ENCODE data around the gene ARNT2. TPM values are rescaled to one million over a fixed set of nuclear protein-coding genes. Genes with fewer than 3 reads are reported as not detected.
A peak's percentile ranks its signal among the peaks of the same experiment; 100 is the strongest.
"Not testable (repeated sequence)": the region's sequence is repeated elsewhere in the genome, so short reads cannot be mapped to it uniquely, and the experiment has no call there.

Gene ARNT2
- total RNA-seq, 1 donor from 2014 or later = not detected

GRCh38 chr15:80390942-80391341 is 13.2 kb upstream of the ARNT2 start:
- H3K36me3 Mint-ChIP-seq (ENCODE audit: low read depth); H3K4me3 Mint-ChIP-seq (ENCODE audit: low read depth); H3K4me1 Mint-ChIP-seq (ENCODE audit: low read depth); H3K27ac Mint-ChIP-seq; intact Hi-C loops (cut with micrococcal nuclease); H3K9me3 Mint-ChIP-seq; DNase-seq (ENCODE audit: low spot score): not testable (repeated sequence)
- peaks cover 11% of the 10 kb centered on the region for H3K27me3 Mint-ChIP-seq (ENCODE audit: low read depth)

GRCh38 chr15:80395616-80396015 is 8.6 kb upstream of the ARNT2 start:
- intact Hi-C loops (cut with micrococcal nuclease) = no loop called here
- peaks cover 23% of the 10 kb centered on the region for H3K27me3 Mint-ChIP-seq (ENCODE audit: low read depth)
- no peak for DNase-seq (ENCODE audit: low spot score)

GRCh38 chr15:80396096-80396495 is 8.1 kb upstream of the ARNT2 start:
- H3K4me3 Mint-ChIP-seq (ENCODE audit: low read depth) = no peak overlapping the region
- H3K9me3 Mint-ChIP-seq = no peaks in the 10 kb centered on the region
- H3K27ac Mint-ChIP-seq = no peak overlapping the region
- intact Hi-C loops (cut with micrococcal nuclease) = no loop called here
- H3K4me1 Mint-ChIP-seq (ENCODE audit: low read depth) = no peaks in the 10 kb centered on the region
- H3K36me3 Mint-ChIP-seq (ENCODE audit: low read depth) = no peaks in the 10 kb centered on the region
- H3K27me3 Mint-ChIP-seq (ENCODE audit: low read depth) = peaks cover 23% of the 10 kb centered on the region
- no peak for DNase-seq (ENCODE audit: low spot score)

More at GRCh38 chr15:80395616-80396015, 8.6 kb upstream of the ARNT2 start:
- Mint-ChIP-seq H3K9me3 (no peaks in the 10 kb centered on the region), H3K4me3 (ENCODE audit: low read depth) (no peak overlapping the region), H3K36me3 (ENCODE audit: low read depth) (no peaks in the 10 kb centered on the region), H3K4me1 (ENCODE audit: low read depth) (no peaks in the 10 kb centered on the region), H3K27ac (no peak overlapping the region)

GRCh38 chr15:80399508-80399907 is 4.7 kb upstream of the ARNT2 start:
- H3K27me3 Mint-ChIP-seq (ENCODE audit: low read depth) = peaks cover 41% of the 10 kb centered on the region
- no peaks in the 10 kb centered on the region for H3K9me3 Mint-ChIP-seq

GRCh38 chr15:80401456-80401855 is 2.7 kb upstream of the ARNT2 start:
- DNase-seq (ENCODE audit: low spot score) = no peak
- H3K27ac Mint-ChIP-seq = no peak overlapping the region
- H3K27me3 Mint-ChIP-seq (ENCODE audit: low read depth) = peaks cover 50% of the 10 kb centered on the region
- H3K4me3 Mint-ChIP-seq (ENCODE audit: low read depth) = no peak overlapping the region
- peaks cover 3% of the 10 kb centered on the region for H3K4me1 Mint-ChIP-seq (ENCODE audit: low read depth)
- intact Hi-C loops (cut with micrococcal nuclease) = no loop called here
- H3K36me3 Mint-ChIP-seq (ENCODE audit: low read depth) = no peaks in the 10 kb centered on the region
- H3K9me3 Mint-ChIP-seq = no peaks in the 10 kb centered on the region

More at GRCh38 chr15:80399508-80399907, 4.7 kb upstream of the ARNT2 start:
- Mint-ChIP-seq H3K36me3 (ENCODE audit: low read depth) (no peaks in the 10 kb centered on the region), H3K4me1 (ENCODE audit: low read depth) (no peaks in the 10 kb centered on the region), H3K4me3 (ENCODE audit: low read depth) (no peak overlapping the region), H3K27ac (no peak overlapping the region)
- intact Hi-C loops (cut with micrococcal nuclease) = no loop called here
- DNase-seq (ENCODE audit: low spot score) = no peak

GRCh38 chr15:80402339-80402738 is 1.8 kb upstream of the ARNT2 start:
- Mint-ChIP-seq H3K36me3 (ENCODE audit: low read depth) (no peaks in the 10 kb centered on the region), H3K4me3 (ENCODE audit: low read depth) (no peak overlapping the region), H3K9me3 (no peaks in the 10 kb centered on the region), H3K27me3 (ENCODE audit: low read depth) (peaks cover 54% of the 10 kb centered on the region), H3K27ac (no peak overlapping the region), H3K4me1 (ENCODE audit: low read depth) (peaks cover 3% of the 10 kb centered on the region)
- intact Hi-C loops (cut with micrococcal nuclease) = no loop called here
- DNase-seq (ENCODE audit: low spot score) = no peak

GRCh38 chr15:80403712-80404056 is 498 bp upstream of the ARNT2 start:
- DNase-seq (ENCODE audit: low spot score) = no peak
- H3K9me3 Mint-ChIP-seq = no peaks in the 10 kb centered on the region
- peaks cover 62% of the 10 kb centered on the region for H3K27me3 Mint-ChIP-seq (ENCODE audit: low read depth)
- H3K4me3 Mint-ChIP-seq (ENCODE audit: low read depth) = no peak overlapping the region
- peaks cover 3% of the 10 kb centered on the region for H3K4me1 Mint-ChIP-seq (ENCODE audit: low read depth)
- H3K27ac Mint-ChIP-seq = no peak overlapping the region
- no peaks in the 10 kb centered on the region for H3K36me3 Mint-ChIP-seq (ENCODE audit: low read depth)
- intact Hi-C loops (cut with micrococcal nuclease) = no loop called here

- DNase-seq (ENCODE audit: low spot score) = no peak
Measured at GRCh38 chr15:80404761-80405553, 775 bp downstream of the ARNT2 start.

GRCh38 chr15:80405554-80405850 is 1.3 kb downstream of the ARNT2 start:
- Mint-ChIP-seq H3K27ac (no peak overlapping the region), H3K4me3 (ENCODE audit: low read depth) (no peak overlapping the region), H3K9me3 (no peaks in the 10 kb centered on the region), H3K36me3 (ENCODE audit: low read depth) (no peaks in the 10 kb centered on the region), H3K4me1 (ENCODE audit: low read depth) (peaks cover 3% of the 10 kb centered on the region), H3K27me3 (ENCODE audit: low read depth) (peaks cover 64% of the 10 kb centered on the region)
- intact Hi-C loops (cut with micrococcal nuclease) = no loop called here
- no peak for DNase-seq (ENCODE audit: low spot score)

More at GRCh38 chr15:80404761-80405553, 775 bp downstream of the ARNT2 start:
- Mint-ChIP-seq H3K27me3 (ENCODE audit: low read depth) (peaks cover 68% of the 10 kb centered on the region), H3K36me3 (ENCODE audit: low read depth) (no peaks in the 10 kb centered on the region), H3K4me1 (ENCODE audit: low read depth) (peaks cover 3% of the 10 kb centered on the region), H3K9me3 (no peaks in the 10 kb centered on the region), H3K4me3 (ENCODE audit: low read depth) (peak overlapping the region; percentile 17), H3K27ac (no peak overlapping the region)
- intact Hi-C loops (cut with micrococcal nuclease) = no loop called here

- no peak for DNase-seq (ENCODE audit: low spot score)
- Mint-ChIP-seq H3K9me3 (no peaks in the 10 kb centered on the region), H3K27ac (no peak overlapping the region), H3K27me3 (ENCODE audit: low read depth) (peaks cover 67% of the 10 kb centered on the region), H3K4me1 (ENCODE audit: low read depth) (peaks cover 3% of the 10 kb centered on the region), H3K36me3 (ENCODE audit: low read depth) (no peaks in the 10 kb centered on the region), H3K4me3 (ENCODE audit: low read depth) (no peak overlapping the region)
- intact Hi-C loops (cut with micrococcal nuclease) = no loop called here
Measured at GRCh38 chr15:80405970-80406369, 1.8 kb downstream of the ARNT2 start.

GRCh38 chr15:80411788-80412288 is 7.7 kb downstream of the ARNT2 start:
- no peaks in the 10 kb centered on the region for H3K9me3 Mint-ChIP-seq
- H3K4me1 Mint-ChIP-seq (ENCODE audit: low read depth) = no peaks in the 10 kb centered on the region

GRCh38 chr15:80414546-80415357 is 10.6 kb downstream of the ARNT2 start:
- Mint-ChIP-seq H3K4me1 (ENCODE audit: low read depth) (no peaks in the 10 kb centered on the region), H3K9me3 (no peaks in the 10 kb centered on the region), H3K4me3 (ENCODE audit: low read depth) (no peak overlapping the region), H3K27me3 (ENCODE audit: low read depth) (peaks cover 25% of the 10 kb centered on the region), H3K27ac (no peak overlapping the region), H3K36me3 (ENCODE audit: low read depth) (no peaks in the 10 kb centered on the region)
- no peak for DNase-seq (ENCODE audit: low spot score)
- intact Hi-C loops (cut with micrococcal nuclease) = no loop called here

More at GRCh38 chr15:80411788-80412288, 7.7 kb downstream of the ARNT2 start:
- Mint-ChIP-seq H3K27me3 (ENCODE audit: low read depth) (peaks cover 37% of the 10 kb centered on the region), H3K27ac (no peak overlapping the region), H3K4me3 (ENCODE audit: low read depth) (no peak overlapping the region), H3K36me3 (ENCODE audit: low read depth) (no peaks in the 10 kb centered on the region)
- intact Hi-C loops (cut with micrococcal nuclease) = no loop called here
- no peak for DNase-seq (ENCODE audit: low spot score)

- Mint-ChIP-seq H3K4me1 (ENCODE audit: low read depth) (no peaks in the 10 kb centered on the region), H3K9me3 (no peaks in the 10 kb centered on the region), H3K27me3 (ENCODE audit: low read depth) (peaks cover 25% of the 10 kb centered on the region), H3K4me3 (ENCODE audit: low read depth) (no peak overlapping the region), H3K36me3 (ENCODE audit: low read depth) (no peaks in the 10 kb centered on the region), H3K27ac (no peak overlapping the region)
- intact Hi-C loops (cut with micrococcal nuclease) = no loop called here
- no peak for DNase-seq (ENCODE audit: low spot score)
Measured at GRCh38 chr15:80415358-80415670, 11.1 kb downstream of the ARNT2 start.

Measured in activated T-helper 2 cell treated with anti-CD3 and anti-CD28 coated beads, Interferon-gamma antibody, Interleukin-2, Interleukin-4, amounts not matched to agents 10 μg/mL and 5 μg/mL and 100 μg/mL, durations not matched to agents 14 hours and 24 hours and 36 hours (primary cell).